H1 (cell line): ENCODE data around the gene HS3ST6. TPM values are rescaled to one million over a fixed set of nuclear protein-coding genes. Genes with fewer than 3 reads are reported as not detected.

Source experiments
- CTCF ChIA-PET: fragments of 300-600 bp; sonication (Branson Sonifier 250); formaldehyde crosslinking; loops from one replicate; lab custom pipeline; 2021; ENCODE audit not compliant: partially characterized antibody; lab: Charles Lee
- POLR2A ChIA-PET: fragments of 300-600 bp; sonication (Branson Sonifier 250); formaldehyde crosslinking; loops from one replicate; lab custom pipeline; 2021; ENCODE audit warnings: inconsistent platforms; ENCODE audit not compliant: partially characterized antibody; lab: Charles Lee
- DNase-seq, 2 experiments: peaks; one replicate each; pipeline versions ENCODE4 v3.0.0 to v3.0.0-alpha.2; 2010 to 2022; ENCODE audit warnings: low spot score in 2 of 2, low read depth in 1 of 2, mixed read lengths in 1 of 2
- FAIRE-seq: peaks from 2 replicates; lab custom pipeline; 2011; peaks lifted over from hg19 to GRCh38; lab: Jason Lieb, UNC
- H2AFZ ChIP-seq: 2 replicates; pipeline ENCODE4 v1.8.1; 2012; ENCODE audit warnings: low read length, inconsistent platforms
- H2AK5ac ChIP-seq: 2 replicates; pipeline ENCODE4 v1.6.1; 2013; ENCODE audit warnings: low read depth, low read length
- H2BK120ac ChIP-seq: replicated peaks from 2 replicates; pipeline ENCODE3; 2013; ENCODE audit warnings: low read depth, low read length, inconsistent platforms
- H2BK12ac ChIP-seq: 2 replicates; pipeline ENCODE4 v1.6.1; 2013; ENCODE audit warnings: low read depth, low read length
- H2BK15ac ChIP-seq: 2 replicates; pipeline ENCODE4 v1.6.1; 2013; ENCODE audit warnings: low read length
- H2BK20ac ChIP-seq: 2 replicates; pipeline ENCODE4 v1.6.1; 2013; ENCODE audit warnings: low read length
- H2BK5ac ChIP-seq: 2 replicates; pipeline ENCODE4 v1.6.1; 2013; ENCODE audit warnings: low read depth, low read length
- H3K14ac ChIP-seq: 2 replicates; pipeline ENCODE4 v1.6.1; 2013; ENCODE audit warnings: inconsistent platforms; ENCODE audit not compliant: insufficient read length
- H3K18ac ChIP-seq: 2 replicates; pipeline ENCODE4 v1.6.1; 2013; ENCODE audit warnings: low read length; ENCODE audit errors: extremely low read depth
- H3K23ac ChIP-seq: 2 replicates; pipeline ENCODE4 v1.6.1; 2013; ENCODE audit warnings: inconsistent platforms; ENCODE audit not compliant: insufficient read length
- H3K23me2 ChIP-seq: 2 replicates; pipeline ENCODE4 v1.6.1; 2013; ENCODE audit warnings: low read depth, low read length
- H3K27ac ChIP-seq: 2 replicates; pipeline ENCODE4 v1.6.1; 2011; ENCODE audit warnings: low read depth, low read length, inconsistent platforms
- H3K27me3 ChIP-seq, 4 experiments: replicated peaks in 1 of 4; 1 replicate in 1 of 4; 2 replicates in 3 of 4; pipeline versions ENCODE4 v1.6.1 to v1.8.1; 2011 to 2013; ENCODE audit warnings: low read length in 3 of 4, mild to moderate bottlenecking in 3 of 4, inconsistent platforms in 2 of 4, mixed read lengths in 2 of 4, moderate library complexity in 1 of 4; ENCODE audit not compliant: control insufficient read depth in 3 of 4, insufficient read depth in 3 of 4; ENCODE audit errors: extremely low read depth in 1 of 4
- H3K36me3 ChIP-seq, 4 experiments: 2 replicates each; pipeline versions ENCODE4 v1.6.1 to v1.8.1; 2011 to 2013; ENCODE audit warnings: mild to moderate bottlenecking in 4 of 4, low read length in 3 of 4, moderate library complexity in 2 of 4, control low read depth in 1 of 4, inconsistent platforms in 1 of 4; ENCODE audit not compliant: insufficient read depth in 4 of 4, control insufficient read depth in 2 of 4
- H3K4ac ChIP-seq: replicated peaks from 2 replicates; pipeline ENCODE3; 2013; ENCODE audit warnings: low read length, low read depth, mixed read lengths, inconsistent platforms; ENCODE audit not compliant: insufficient read length
- H3K4me1 ChIP-seq, 4 experiments: replicated peaks in 1 of 4; 1 replicate in 1 of 4; 2 replicates in 3 of 4; pipeline versions ENCODE4 v1.6.1 to v1.8.1; 2011 to 2013; ENCODE audit warnings: low read length in 3 of 4, inconsistent platforms in 2 of 4, mixed read lengths in 1 of 4; ENCODE audit not compliant: insufficient read depth in 4 of 4, control insufficient read depth in 3 of 4
- H3K4me2 ChIP-seq, 2 experiments: 2 replicates each; pipeline versions ENCODE4 v1.6.1 to v1.8.1; 2011 to 2013; ENCODE audit warnings: low read depth in 2 of 2, low read length in 2 of 2, control low read depth in 1 of 2, inconsistent platforms in 1 of 2, mild to moderate bottlenecking in 1 of 2; ENCODE audit not compliant: insufficient read depth in 1 of 2
- H3K4me3 ChIP-seq, 4 experiments: fragments of 200-600, 300-600 bp in 1 of 4; sonication (generic), shearing (Covaris generic), sonication (Bioruptor Twin) in 1 of 4; 2 replicates each; pipeline versions ENCODE4 v1.5.1 to v1.8.1; 2011 to 2016; ENCODE audit warnings: low read length in 4 of 4, low read depth in 3 of 4, control low read depth in 2 of 4, inconsistent platforms in 2 of 4, mild to moderate bottlenecking in 2 of 4, mixed read lengths in 1 of 4, moderate library complexity in 1 of 4; ENCODE audit not compliant: insufficient read depth in 2 of 4; ENCODE audit errors: extremely low read depth in 1 of 4
- H3K56ac ChIP-seq: replicated peaks from 2 replicates; pipeline ENCODE3; 2013; ENCODE audit warnings: low read depth, mild to moderate bottlenecking, mixed read lengths, low read length, inconsistent platforms; ENCODE audit not compliant: insufficient read length
- H3K79me1 ChIP-seq: 2 replicates; pipeline ENCODE4 v1.6.1; 2013; ENCODE audit warnings: low read depth, low read length, control low read depth
- H3K79me2 ChIP-seq, 2 experiments: 2 replicates each; pipeline versions ENCODE4 v1.6.1 to v1.8.1; 2012 to 2013; ENCODE audit warnings: low read length in 2 of 2, mild to moderate bottlenecking in 2 of 2, inconsistent platforms in 1 of 2; ENCODE audit not compliant: insufficient read depth in 2 of 2, control insufficient read depth in 1 of 2
- H3K9ac ChIP-seq, 4 experiments: replicated peaks in 1 of 4; 1 replicate in 1 of 4; 2 replicates in 3 of 4; pipeline versions ENCODE4 v1.6.1 to v1.8.1; 2011 to 2013; ENCODE audit warnings: low read depth in 3 of 4, low read length in 3 of 4, control low read depth in 2 of 4, mild to moderate bottlenecking in 2 of 4, moderate library complexity in 2 of 4, inconsistent platforms in 1 of 4; ENCODE audit errors: extremely low read depth in 1 of 4
- H3K9me3 ChIP-seq, 2 experiments: 2 replicates each; pipeline versions ENCODE4 v1.6.1 to v1.8.1; 2012 to 2013; ENCODE audit warnings: mild to moderate bottlenecking in 2 of 2, moderate library complexity in 2 of 2, control low read depth in 1 of 2, inconsistent platforms in 1 of 2, low read depth in 1 of 2, low read length in 1 of 2, mixed read lengths in 1 of 2; ENCODE audit not compliant: insufficient read depth in 2 of 2
- H4K20me1 ChIP-seq, 2 experiments: replicated peaks in 1 of 2; 2 replicates each; pipeline versions ENCODE3 to v1.8.1; 2011 to 2013; ENCODE audit warnings: inconsistent platforms in 2 of 2, low read length in 2 of 2, mild to moderate bottlenecking in 1 of 2; ENCODE audit not compliant: insufficient read depth in 2 of 2, control insufficient read depth in 1 of 2
- H4K5ac ChIP-seq: 2 replicates; pipeline ENCODE4 v1.6.1; 2013; ENCODE audit warnings: low read length, low read depth, mixed read lengths, inconsistent platforms; ENCODE audit not compliant: insufficient read length
- H4K8ac ChIP-seq: 2 replicates; pipeline ENCODE4 v1.8.0; 2013; ENCODE audit warnings: mild to moderate bottlenecking, moderate library complexity, low read length, inconsistent platforms; ENCODE audit not compliant: insufficient read depth; ENCODE audit errors: extremely low read depth
- H4K91ac ChIP-seq: replicated peaks from 2 replicates; pipeline ENCODE3; 2013; ENCODE audit warnings: low read length, mixed read lengths, inconsistent platforms; ENCODE audit not compliant: insufficient read length
- ATF2 ChIP-seq: IDR thresholded peaks from 2 replicates; pipeline ENCODE4 v1.6.1; 2012; ENCODE audit warnings: low read length, inconsistent platforms
- USF2 ChIP-seq: IDR thresholded peaks from 2 replicates; pipeline ENCODE4 v1.6.1; 2011; ENCODE audit warnings: low read length, improper control_type of control experiment
- WGBS, 2 experiments: shearing (Covaris generic) in 1 of 2; methylation state at CpG; one replicate each; pipeline versions ENCODE4 v1.1.6 to v1.1.7; 2013 to 2015; ENCODE audit warnings: low lambda C conversion rate in 2 of 2, mixed read lengths in 2 of 2, inconsistent platforms in 1 of 2, low coverage in 1 of 2, missing lambda C conversion rate in 1 of 2; ENCODE audit not compliant: insufficient replicate concordance in 2 of 2, insufficient coverage in 1 of 2, insufficient read length in 1 of 2; ENCODE audit errors: extremely low coverage in 1 of 2, missing lambda C conversion rate in 1 of 2; 5-methylcytosine and 5-hydroxymethylcytosine counted together
- polyA plus RNA-seq, 7 experiments: library from polyadenylated mRNA; depleted of rRNA in 3 of 7; stranded (reverse) in 5 of 7; unstranded in 2 of 7; fragments of >200 nt in 5 of 7; fragments of 200-250 nt in 2 of 7; gene quantifications; 1 replicate in 5 of 7; 2 replicates in 1 of 7; 4 replicates in 1 of 7; pipeline versions ENCODE4 v1.2.1 to v1.2.3, GENCODE V29; 2011 to 2013; ENCODE audit warnings: missing spikeins in 2 of 7, mixed read lengths in 2 of 7
- total RNA-seq: library from RNA; stranded (reverse); fragmentation: NEBNext Ultra II Directional; extraction: Animal tissue kit (Norgen Biotek cat#: 25700); gene quantifications from 2 replicates; pipeline ENCODE4 v1.2.1, GENCODE V29; 2021

HS3ST6 gene
- total and polyA plus RNA-seq, 2 of the 8 experiments (the other 6 are each of a cell fraction or from before 2014, with no cell fraction given), result 0.36 to 0.39 TPM

- Histone ChIP-seq H3K27me3 (peaks cover 0 to 2% (median 0%) of the 10 kb centered on the region in 4 experiments; a peak in 1 of 7 replicates), H3K4ac (no peak overlapping the region), H2BK15ac (no peak overlapping the region), H4K5ac (no peak overlapping the region), H3K9me3 (no peaks in the 10 kb centered on the region), H3K23me2 (no peaks in the 10 kb centered on the region), H2BK12ac (no peak overlapping the region), H2BK120ac (no peak overlapping the region), H3K4me2 (no peak overlapping the region), H3K56ac (no peak overlapping the region), H2AFZ (no peak overlapping the region), H4K91ac (no peak overlapping the region), H4K8ac (no peak overlapping the region), H2AK5ac (no peak overlapping the region), H3K23ac (no peak overlapping the region), H3K4me1 (no peaks in the 10 kb centered on the region), H2BK20ac (no peak overlapping the region), H3K14ac (no peak overlapping the region), H3K36me3 (no peaks in the 10 kb centered on the region), H3K79me2 (no peaks in the 10 kb centered on the region), H3K18ac (no peak overlapping the region), H3K79me1 (no peaks in the 10 kb centered on the region), H2BK5ac (no peak overlapping the region), H3K4me3 (no peak overlapping the region), H4K20me1 (no peaks in the 10 kb centered on the region), H3K9ac (no peak overlapping the region), H3K27ac (no peak overlapping the region)
- ChIA-PET CTCF (interaction anchor here (0.7 to 1.9 kb wide), 5 partner anchors 9 to 1335 kb away, joined by 3 to 6 read pairs (median 4); no protein-coding TSS in a partner anchor), POLR2A (interaction anchor here (1.2 kb wide), 1 partner anchor 9 kb away, joined by 3 read pairs; no protein-coding TSS in a partner anchor)
- no peak for FAIRE-seq
- 89% methylated on average over 13 of the region's 16 CpGs; no CpG with 5 or more reads in 1 of the 2 experiments for WGBS, 2 experiments
- DNase-seq, result no peak
- TF ChIP-seq ATF2 (no peak), USF2 (no peak)
Measured at GRCh38 chr16:1899641-1900451, 18.4 kb downstream of the HS3ST6 start.
